ENCODE data around the gene PARVA. TPM values are rescaled to one million over a fixed set of nuclear protein-coding genes. Genes with fewer than 3 reads are reported as not detected.
"Not testable (repeated sequence)": the region's sequence is repeated elsewhere in the genome, so short reads cannot be mapped to it uniquely, and the experiment has no call there.

PARVA gene
- total and polyA plus RNA-seq, 7 donors = 15.7 to 195 (median 110) TPM

DNA sequence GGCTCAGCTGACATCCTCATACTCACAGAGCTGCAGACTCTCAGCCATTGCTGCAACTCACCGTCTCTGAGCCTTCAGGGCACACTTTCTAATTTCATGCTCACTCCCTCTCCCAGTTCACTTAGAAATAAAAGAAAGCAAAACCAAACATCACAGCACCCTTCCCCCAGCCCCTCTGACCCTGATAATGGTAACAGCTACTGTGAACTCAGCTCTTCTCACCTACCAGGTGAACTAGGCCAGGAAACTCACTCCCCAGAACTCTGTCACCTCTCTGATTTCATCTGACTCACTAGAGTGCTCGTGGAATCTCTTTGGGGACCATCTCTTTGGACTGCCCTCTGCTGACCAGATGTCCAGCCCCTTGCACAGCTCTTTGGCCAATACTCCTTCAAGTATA is 14.5 kb upstream of the PARVA start:
- Histone ChIP-seq H3K27me3 (no peaks in the 10 kb centered on the region), H3K9me3 (no peaks in the 10 kb centered on the region), H3K4me1 (peaks cover 0 to 38% (median 27%) of the 10 kb centered on the region in 4 donors), H3K36me3 (no peaks in the 10 kb centered on the region), H3K4me3 (no peak overlapping the region), H3K27ac (no peak overlapping the region)
- no peak for DNase-seq
- intact Hi-C loops (cut with DNase I) = loop anchor here (10.0 kb wide), 1 partner anchor 992 kb away; no protein-coding TSS in a partner anchor
- WGBS, 2 donors = 34 to 49% methylated on average over 2 of the region's 2 CpGs
- TF ChIP-seq, protein P1, sequence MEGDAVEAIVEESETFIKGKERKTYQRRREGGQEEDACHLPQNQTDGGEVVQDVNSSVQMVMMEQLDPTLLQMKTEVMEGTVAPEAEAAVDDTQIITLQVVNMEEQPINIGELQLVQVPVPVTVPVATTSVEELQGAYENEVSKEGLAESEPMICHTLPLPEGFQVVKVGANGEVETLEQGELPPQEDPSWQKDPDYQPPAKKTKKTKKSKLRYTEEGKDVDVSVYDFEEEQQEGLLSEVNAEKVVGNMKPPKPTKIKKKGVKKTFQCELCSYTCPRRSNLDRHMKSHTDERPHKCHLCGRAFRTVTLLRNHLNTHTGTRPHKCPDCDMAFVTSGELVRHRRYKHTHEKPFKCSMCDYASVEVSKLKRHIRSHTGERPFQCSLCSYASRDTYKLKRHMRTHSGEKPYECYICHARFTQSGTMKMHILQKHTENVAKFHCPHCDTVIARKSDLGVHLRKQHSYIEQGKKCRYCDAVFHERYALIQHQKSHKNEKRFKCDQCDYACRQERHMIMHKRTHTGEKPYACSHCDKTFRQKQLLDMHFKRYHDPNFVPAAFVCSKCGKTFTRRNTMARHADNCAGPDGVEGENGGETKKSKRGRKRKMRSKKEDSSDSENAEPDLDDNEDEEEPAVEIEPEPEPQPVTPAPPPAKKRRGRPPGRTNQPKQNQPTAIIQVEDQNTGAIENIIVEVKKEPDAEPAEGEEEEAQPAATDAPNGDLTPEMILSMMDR (IDR thresholded peaks at IDR 0.05) = no peak
- no peak for TF ChIP-seq POLR2AphosphoS5 (IDR thresholded peaks at IDR 0.05)

DNA sequence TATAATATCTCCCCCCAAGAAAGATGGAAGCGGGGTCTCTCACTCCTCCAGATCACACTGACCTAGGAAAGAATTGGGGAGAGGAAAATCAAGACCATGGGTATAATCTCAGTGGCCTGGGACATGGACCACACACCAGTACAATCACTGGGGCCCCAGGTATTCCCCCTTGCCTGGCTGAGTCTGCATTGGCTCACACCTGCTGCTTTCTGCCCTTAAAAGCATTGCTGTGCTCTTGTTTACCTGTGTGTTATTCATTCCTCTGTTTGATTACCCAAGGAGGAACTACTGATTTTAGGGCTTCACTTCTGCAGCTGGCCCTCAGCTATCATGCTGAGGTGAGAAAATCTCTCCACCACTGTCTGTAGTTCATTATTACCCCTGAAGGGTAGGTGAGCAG is 14.0 kb upstream of the PARVA start:
- DNase-seq = no peak
- Histone ChIP-seq H3K4me3 (no peak overlapping the region), H3K27ac (no peak overlapping the region), H3K4me1 (peaks cover 0 to 38% (median 27%) of the 10 kb centered on the region in 4 donors), H3K27me3 (no peaks in the 10 kb centered on the region), H3K36me3 (no peaks in the 10 kb centered on the region), H3K9me3 (no peaks in the 10 kb centered on the region)
- WGBS, 2 donors = 95 to 98% methylated on average over 1 of the region's 1 CpG
- TF ChIP-seq POLR2AphosphoS5 (IDR thresholded peaks at IDR 0.05) (no peak), POLR2A (IDR thresholded peaks at IDR 0.05) (no peak), EP300 (IDR thresholded peaks at IDR 0.05) (no peak)
- TF ChIP-seq, protein P1 (IDR thresholded peaks at IDR 0.05) = no peak
- intact Hi-C loops (cut with DNase I) = loop anchor here (10.0 kb wide), 1 partner anchor 991 kb away; no protein-coding TSS in a partner anchor

DNA sequence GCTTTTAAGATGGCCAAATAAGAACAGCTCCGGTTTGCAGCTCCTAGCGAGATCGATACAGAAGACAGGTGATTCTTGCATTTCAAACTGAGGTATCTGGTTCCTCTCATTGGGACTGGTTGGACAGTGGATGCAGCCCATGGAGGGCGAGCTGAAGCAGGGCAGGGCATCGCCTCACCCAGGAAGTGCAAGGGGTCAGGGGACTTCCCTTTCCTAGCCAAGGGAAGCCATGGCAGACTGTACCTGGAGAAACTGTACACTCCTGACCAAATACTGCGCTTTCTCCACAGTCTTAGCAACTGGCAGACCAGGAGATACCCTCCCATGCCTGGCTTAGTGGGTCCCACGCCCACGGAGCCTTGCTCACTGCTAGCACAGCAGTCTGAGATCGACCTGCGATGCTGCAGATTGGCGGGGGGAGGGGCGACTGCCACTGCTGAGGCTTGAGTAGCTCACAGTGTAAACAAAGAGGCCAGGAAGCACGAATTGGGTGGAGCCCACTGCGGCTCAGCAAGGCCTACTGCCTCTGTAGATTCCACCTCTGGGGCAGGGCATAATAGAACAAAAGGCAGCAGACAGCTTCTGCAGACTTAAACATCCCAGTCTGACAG is 11.3 kb upstream of the PARVA start:
- not testable (repeated sequence) for H3K4me3 ChIP-seq, H3K9me3 ChIP-seq, H3K27me3 ChIP-seq, H3K36me3 ChIP-seq, DNase-seq, H3K27ac ChIP-seq
- intact Hi-C loops (cut with DNase I) = loop anchor here (10.0 kb wide), 1 partner anchor 989 kb away; no protein-coding TSS in a partner anchor
- peaks cover 0 to 21% (median 17%) of the 10 kb centered on the region in 4 donors for H3K4me1 ChIP-seq
- 37 to 48% methylated on average over 14 of the region's 14 CpGs for WGBS, 2 donors

DNA sequence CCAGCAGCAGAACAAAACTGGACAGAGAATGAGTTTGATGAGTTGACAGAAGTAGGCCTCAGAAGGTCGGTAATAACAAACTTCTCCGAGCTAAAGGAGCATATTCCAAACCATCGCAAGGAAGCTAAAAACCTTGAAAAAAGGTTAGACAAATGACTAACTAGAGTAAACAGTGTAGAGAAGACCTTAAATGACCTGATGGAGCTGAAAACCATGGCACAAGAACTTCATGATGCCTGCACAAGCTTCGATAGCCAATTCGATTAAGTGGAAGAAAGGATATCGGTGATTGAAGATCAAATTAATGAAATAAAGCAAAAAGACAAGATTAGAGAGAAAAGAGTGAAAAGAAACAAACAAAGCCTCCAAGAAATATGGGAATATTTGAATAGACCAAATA is 10.3 kb upstream of the PARVA start:
- peaks cover 0 to 12% (median 8%) of the 10 kb centered on the region in 4 donors for H3K4me1 ChIP-seq
- intact Hi-C loops (cut with DNase I) = loop anchor here (10.0 kb wide), 1 partner anchor 988 kb away; no protein-coding TSS in a partner anchor
- WGBS, 2 donors = 91 to 95% methylated on average over 6 of the region's 6 CpGs
- not testable (repeated sequence) for H3K9me3 ChIP-seq, H3K36me3 ChIP-seq, H3K27ac ChIP-seq, H3K27me3 ChIP-seq, DNase-seq, H3K4me3 ChIP-seq

DNA sequence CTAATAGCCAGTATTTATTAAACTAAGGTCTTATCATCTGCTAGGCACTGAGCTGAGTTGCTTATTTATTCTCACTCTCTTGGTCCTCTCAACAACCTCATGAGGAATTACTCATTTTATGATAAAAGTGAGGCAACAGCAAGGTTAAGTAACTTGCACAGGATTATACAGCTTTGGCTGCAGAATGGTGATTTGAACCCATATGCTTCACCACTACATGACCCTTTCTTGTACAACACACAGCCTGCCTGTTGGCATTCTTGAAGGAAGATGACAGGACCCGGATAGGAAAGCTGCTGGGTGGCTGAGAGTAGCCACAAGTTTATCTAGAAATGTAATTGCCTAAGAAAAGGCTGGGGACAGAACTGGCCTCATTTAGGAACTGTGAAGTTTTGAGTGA is 5.3 kb upstream of the PARVA start:
- WGBS, 2 donors = 50 to 89% methylated on average over 1 of the region's 1 CpG
- intact Hi-C loops (cut with DNase I) = no loop called here
- H3K36me3 ChIP-seq = no peaks in the 10 kb centered on the region

More for the DNA sequence above, 5.3 kb upstream of the PARVA start:
- TF ChIP-seq, protein P1 (IDR thresholded peaks at IDR 0.05) = no peak
- TF ChIP-seq POLR2AphosphoS5 (IDR thresholded peaks at IDR 0.05) (no peak), POLR2A (IDR thresholded peaks at IDR 0.05) (no peak), EP300 (IDR thresholded peaks at IDR 0.05) (no peak)
- H3K4me3 ChIP-seq = no peak overlapping the region
- no peak overlapping the region for H3K27ac ChIP-seq
- H3K4me1 ChIP-seq = peaks cover 0 to 20% (median 13%) of the 10 kb centered on the region in 4 donors
- H3K27me3 ChIP-seq = no peaks in the 10 kb centered on the region
- no peak for DNase-seq
- H3K9me3 ChIP-seq = no peaks in the 10 kb centered on the region

Data from sigmoid colon (tissue), 7 donors.